ENCODE measurements around the gene ZIC4.

ZIC4 gene

DNA sequence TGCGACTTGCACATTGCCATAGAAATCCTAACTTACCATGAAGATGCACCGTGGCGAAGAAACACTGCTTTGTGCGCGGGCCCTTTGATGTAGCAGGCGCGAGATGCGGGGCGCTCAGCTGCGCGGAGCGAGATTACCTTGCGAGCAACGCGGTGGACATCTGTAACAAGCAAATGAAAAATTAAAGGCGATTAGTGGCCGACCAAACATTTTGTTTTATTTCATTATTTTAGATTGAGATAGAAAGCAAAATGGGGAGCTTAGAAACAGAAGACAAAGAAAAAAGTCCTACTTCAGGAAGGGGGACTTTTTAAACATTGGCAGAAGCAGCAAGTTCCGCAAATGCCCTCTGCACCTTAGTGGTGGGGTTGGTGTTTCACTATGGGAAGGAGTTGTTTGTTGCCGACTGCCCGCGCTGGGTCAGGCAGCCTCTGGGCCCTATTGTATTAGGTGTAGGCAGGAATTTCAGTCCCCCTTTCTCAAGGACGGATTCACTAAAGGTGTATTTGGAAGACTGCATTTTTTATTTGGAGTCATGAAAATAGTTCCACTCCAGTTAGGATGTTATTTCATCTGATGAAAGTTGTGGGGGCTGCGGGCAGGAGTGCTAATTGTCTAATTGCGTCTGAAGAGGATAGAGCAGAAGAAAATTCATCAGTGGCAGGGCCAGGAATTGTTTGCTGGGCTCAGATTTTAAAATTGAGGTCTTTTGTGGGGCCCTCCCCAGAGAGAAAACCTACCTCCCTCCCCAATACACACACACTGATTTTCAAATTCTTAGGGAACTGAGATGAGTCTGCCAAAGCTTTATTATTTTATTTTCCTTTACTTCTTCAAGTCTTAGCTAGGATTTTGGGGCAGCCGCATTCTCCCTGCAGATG lies 17.4 kb downstream of the ZIC4 start:
- DNase-seq (ENCODE audit: low read depth, low spot score) = no peak
- TF ChIP-seq POLR2AphosphoS5 (IDR thresholded peaks at IDR 0.05; ENCODE audit: borderline replicate concordance, low read depth, low read length) = no peak
- no peak for TF ChIP-seq FOXP2 (optimal IDR thresholded peaks at IDR 0.05; ENCODE audit: control extremely low read depth, extremely low read length, insufficient read depth)
- TF ChIP-seq EZH2 (IDR thresholded peaks at IDR 0.05) = no peak
- H3K36me3 ChIP-seq (ENCODE audit: insufficient read depth, low read length) = no peaks in the 10 kb centered on the region
- no peak overlapping the region for H3K27ac ChIP-seq
- H3K9ac ChIP-seq (ENCODE audit: insufficient read length) = no peak overlapping the region
- no peak overlapping the region for H3K4me3 ChIP-seq
- no peaks in the 10 kb centered on the region for H3K9me3 ChIP-seq (ENCODE audit: low read depth, low read length)

DNA sequence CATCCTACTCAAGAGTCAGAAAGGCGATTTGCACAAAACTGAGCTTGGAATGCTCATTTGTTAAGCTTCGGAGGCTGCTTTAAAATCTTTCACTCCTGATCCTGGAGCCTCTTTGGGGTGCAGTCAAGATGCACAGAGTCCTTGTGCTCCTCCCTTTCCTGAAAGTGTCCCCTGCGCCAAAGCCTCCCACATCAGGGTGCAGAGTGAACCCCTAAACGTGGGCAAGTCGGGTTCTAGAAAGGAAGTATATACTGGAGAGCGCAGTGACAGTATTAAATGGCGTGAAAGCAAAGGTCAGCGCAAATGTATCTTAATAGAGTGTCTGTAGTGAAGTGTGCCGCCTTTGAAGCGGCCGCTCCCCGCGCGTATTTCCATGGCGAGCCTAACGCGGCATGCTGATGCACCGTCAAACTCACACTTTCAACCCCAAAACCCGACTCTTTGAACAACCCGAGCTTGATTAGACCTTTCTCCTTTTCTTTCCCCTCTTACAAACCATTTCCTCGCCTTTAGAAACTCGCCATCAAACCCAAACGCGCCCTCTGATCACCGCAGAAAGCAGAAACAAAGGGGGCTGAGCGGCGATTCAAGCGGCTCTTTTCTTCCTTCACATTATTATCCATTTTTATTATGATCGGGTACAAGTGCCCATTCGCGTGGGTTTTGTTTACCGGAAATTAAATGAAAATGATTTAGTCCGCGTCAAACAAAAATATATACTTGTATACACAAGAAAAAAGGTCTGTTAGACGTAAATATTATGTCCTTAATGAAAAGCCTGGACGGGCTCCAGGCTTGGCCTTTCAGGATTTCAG lies 18.3 kb downstream of the ZIC4 start:
- no peak for DNase-seq (ENCODE audit: low read depth, low spot score)
- Histone ChIP-seq H3K27ac (no peak overlapping the region), H3K9ac (ENCODE audit: insufficient read length) (no peak overlapping the region), H3K9me3 (ENCODE audit: low read depth, low read length) (no peaks in the 10 kb centered on the region), H3K4me3 (no peak overlapping the region), H3K36me3 (ENCODE audit: insufficient read depth, low read length) (no peaks in the 10 kb centered on the region)
- TF ChIP-seq FOXP2 (optimal IDR thresholded peaks at IDR 0.05; ENCODE audit: control extremely low read depth, extremely low read length, insufficient read depth) = no peak
- no peak for TF ChIP-seq POLR2AphosphoS5 (IDR thresholded peaks at IDR 0.05; ENCODE audit: borderline replicate concordance, low read depth, low read length)
- TF ChIP-seq EZH2 (IDR thresholded peaks at IDR 0.05) = no peak

DNA sequence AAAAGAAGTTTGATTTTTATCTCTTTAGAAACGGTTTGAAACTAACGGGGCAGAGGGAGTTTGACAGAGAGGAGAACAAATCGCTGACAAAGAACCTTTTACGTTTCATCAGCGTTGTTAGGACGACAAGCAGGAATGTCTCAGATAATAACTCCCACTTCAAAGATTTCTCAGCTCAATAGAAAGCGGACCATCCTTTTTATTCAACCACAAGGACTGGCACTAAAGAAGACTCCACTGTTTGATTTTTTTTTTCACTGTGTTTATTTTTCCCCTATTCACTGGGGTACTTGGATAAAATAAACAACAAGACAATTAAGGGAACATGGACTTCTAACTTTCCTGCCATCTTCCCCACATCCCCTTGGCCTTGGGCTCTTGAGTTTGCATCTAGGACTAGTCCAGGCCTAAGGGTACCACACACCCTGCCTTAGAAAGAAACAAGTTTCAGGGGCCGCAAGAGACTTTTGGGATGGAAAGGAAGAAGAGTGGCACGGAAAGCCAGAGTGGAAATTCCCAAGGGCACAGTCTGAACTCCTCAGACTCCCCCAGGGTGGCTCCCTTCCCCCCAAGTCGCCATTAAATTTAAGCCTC lies 19.0 kb downstream of the ZIC4 start:
- no peak overlapping the region for H3K27ac ChIP-seq
- no peaks in the 10 kb centered on the region for H3K36me3 ChIP-seq (ENCODE audit: insufficient read depth, low read length)
- no peak overlapping the region for H3K9ac ChIP-seq (ENCODE audit: insufficient read length)
- peak overlapping the region; percentile 16; the same call in 1 of the 2 replicates for H3K4me3 ChIP-seq
- H3K9me3 ChIP-seq (ENCODE audit: low read depth, low read length) = no peaks in the 10 kb centered on the region
- TF ChIP-seq FOXP2 (optimal IDR thresholded peaks at IDR 0.05; ENCODE audit: control extremely low read depth, extremely low read length, insufficient read depth) (no peak), EZH2 (IDR thresholded peaks at IDR 0.05) (no peak), POLR2AphosphoS5 (IDR thresholded peaks at IDR 0.05; ENCODE audit: borderline replicate concordance, low read depth, low read length) (no peak)
- no peak for DNase-seq (ENCODE audit: low read depth, low spot score)

DNA sequence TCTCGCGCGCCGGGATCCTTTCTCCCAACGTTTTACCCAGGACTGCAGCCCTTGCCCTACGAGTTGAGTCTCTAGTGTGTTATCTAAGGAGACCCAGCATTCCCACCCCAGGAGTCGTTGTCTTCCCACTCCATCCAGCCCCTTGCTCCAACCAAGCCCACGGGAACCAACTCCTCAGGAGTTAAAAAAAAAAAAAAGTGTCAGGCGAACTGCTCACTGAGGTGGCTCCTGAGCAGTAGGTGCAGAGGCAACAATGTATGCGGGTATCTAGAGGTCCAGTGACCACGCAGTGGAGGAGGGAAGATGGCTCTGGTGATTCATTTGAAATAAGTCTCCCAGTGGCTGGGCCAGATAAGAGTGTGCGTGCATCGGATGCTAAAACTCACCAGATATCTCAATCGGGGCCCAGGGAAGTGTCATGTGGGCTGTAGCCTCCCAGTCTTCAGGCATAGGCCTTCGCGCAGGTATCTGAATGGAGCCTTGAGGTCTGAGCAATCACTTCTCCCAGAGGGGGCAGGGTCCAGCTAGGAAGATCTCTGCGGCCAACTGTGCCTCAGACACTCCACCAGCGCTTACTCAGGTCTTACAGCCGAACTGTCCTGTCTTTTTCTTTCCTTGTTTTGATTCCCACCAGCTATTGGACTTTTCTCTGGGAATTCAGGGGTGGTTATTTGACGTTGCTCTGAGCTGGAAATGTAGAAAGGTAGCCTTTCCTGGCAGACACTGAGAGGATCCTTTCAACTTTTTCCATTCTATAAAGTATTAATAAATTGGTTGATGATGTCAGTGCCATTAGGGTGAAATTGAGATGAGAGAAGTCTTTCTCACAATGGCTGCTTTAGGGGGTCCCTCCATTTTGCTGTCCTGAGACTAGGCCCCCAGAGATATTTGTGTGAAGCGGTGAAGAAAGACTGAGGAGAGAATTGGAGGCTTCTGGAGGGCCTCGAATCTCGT lies 21.0 kb downstream of the ZIC4 start:
- Histone ChIP-seq H3K27ac (no peak overlapping the region), H3K4me3 (no peak overlapping the region), H3K9me3 (ENCODE audit: low read depth, low read length) (no peaks in the 10 kb centered on the region), H3K36me3 (ENCODE audit: insufficient read depth, low read length) (no peaks in the 10 kb centered on the region), H3K9ac (ENCODE audit: insufficient read length) (no peak overlapping the region)
- no peak for DNase-seq (ENCODE audit: low read depth, low spot score)
- TF ChIP-seq POLR2AphosphoS5 (IDR thresholded peaks at IDR 0.05; ENCODE audit: borderline replicate concordance, low read depth, low read length) = no peak
- no peak for TF ChIP-seq FOXP2 (optimal IDR thresholded peaks at IDR 0.05; ENCODE audit: control extremely low read depth, extremely low read length, insufficient read depth)
- no peak for TF ChIP-seq EZH2 (IDR thresholded peaks at IDR 0.05)

DNA sequence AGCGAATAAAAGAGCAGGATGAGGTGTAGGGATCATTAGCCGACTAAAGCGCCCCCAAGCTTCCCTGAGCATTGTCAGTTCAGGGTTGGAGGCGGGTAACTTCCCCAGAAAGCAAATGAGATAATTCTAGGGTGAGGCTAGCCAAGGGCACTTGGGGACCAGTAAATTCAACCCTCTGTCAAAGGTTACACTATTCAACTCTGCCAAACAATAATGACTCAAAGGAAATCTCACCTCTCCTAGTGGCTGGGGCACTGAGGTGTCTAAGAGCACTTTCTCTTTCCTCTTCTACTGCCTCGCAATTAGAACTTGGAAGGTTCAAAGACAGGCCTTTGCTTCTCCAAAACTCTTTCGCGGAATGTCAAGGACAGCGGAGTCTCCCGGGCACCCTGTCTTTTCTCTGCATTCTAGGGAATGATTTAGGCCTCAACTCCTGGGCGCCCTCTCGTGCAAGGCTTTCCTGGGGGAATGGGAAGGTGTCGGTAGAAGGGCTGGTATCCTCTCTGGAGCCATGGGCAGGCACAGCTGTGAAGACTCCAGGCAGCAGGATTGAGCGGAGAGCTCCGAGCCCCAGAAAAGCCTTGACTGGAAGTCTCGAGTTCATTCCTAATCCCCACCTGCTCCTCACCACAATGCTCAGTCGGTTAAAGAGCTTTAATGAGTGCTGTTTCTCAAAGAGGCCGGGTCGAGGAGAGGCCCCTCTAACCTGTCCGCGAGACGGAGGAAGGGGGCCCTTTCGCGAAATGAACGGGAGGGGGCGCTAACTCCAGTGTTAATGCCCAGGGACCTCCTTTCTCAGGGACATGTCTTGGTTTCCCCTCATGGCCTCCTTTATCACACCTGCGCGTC lies 21.9 kb downstream of the ZIC4 start:
- no peak for DNase-seq (ENCODE audit: low read depth, low spot score)
- Histone ChIP-seq H3K4me3 (no peak overlapping the region), H3K9me3 (ENCODE audit: low read depth, low read length) (no peaks in the 10 kb centered on the region), H3K36me3 (ENCODE audit: insufficient read depth, low read length) (no peaks in the 10 kb centered on the region), H3K27ac (no peak overlapping the region), H3K9ac (ENCODE audit: insufficient read length) (no peak overlapping the region)
- TF ChIP-seq POLR2AphosphoS5 (IDR thresholded peaks at IDR 0.05; ENCODE audit: borderline replicate concordance, low read depth, low read length) (no peak), FOXP2 (optimal IDR thresholded peaks at IDR 0.05; ENCODE audit: control extremely low read depth, extremely low read length, insufficient read depth) (no peak), EZH2 (IDR thresholded peaks at IDR 0.05) (no peak)

DNA sequence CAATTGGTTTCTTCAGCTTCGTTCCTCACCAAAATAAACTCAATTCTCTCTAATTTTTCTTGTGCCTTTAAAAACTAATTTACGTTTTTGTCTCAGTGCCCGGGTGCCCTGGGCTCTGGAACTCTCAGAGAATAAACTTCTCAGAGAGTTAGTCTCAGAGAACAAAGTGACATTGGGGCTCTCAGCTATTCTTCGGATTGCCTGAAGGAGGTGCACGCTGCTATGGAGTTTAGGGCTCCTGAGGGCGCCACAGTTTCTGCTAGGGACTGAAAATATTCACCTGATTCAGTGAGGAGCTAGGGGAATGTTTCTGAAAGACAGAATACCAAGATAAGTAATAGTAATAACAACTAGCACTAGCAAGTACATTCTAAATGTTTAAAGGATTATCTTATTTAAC lies 22.7 kb downstream of the ZIC4 start:
- DNase-seq (ENCODE audit: low read depth, low spot score) = no peak
- TF ChIP-seq FOXP2 (optimal IDR thresholded peaks at IDR 0.05; ENCODE audit: control extremely low read depth, extremely low read length, insufficient read depth) (no peak), EZH2 (IDR thresholded peaks at IDR 0.05) (no peak), POLR2AphosphoS5 (IDR thresholded peaks at IDR 0.05; ENCODE audit: borderline replicate concordance, low read depth, low read length) (no peak)

DNA sequence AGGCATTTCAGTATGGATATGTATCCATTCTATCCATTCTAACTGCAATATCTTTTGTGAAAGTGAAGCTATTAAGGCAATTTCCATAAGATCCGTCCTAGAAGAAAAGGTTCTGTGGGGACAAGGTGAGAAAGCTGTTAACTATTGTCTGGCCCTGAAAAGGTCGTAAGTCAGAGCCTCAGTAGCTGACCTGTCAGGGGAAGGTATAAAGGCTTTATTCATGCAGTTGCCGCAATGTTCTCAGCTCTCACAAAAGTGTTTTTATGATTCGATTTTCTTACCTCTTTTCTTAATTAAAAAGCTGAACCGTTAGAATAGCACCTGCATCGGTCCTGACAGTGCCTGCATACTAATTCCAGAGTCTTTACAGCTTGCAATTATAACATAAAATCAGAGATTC lies 24.7 kb downstream of the ZIC4 start:
- no peaks in the 10 kb centered on the region for H3K36me3 ChIP-seq (ENCODE audit: insufficient read depth, low read length)
- no peak for DNase-seq (ENCODE audit: low read depth, low spot score)
- no peak overlapping the region for H3K9ac ChIP-seq (ENCODE audit: insufficient read length)
- H3K9me3 ChIP-seq (ENCODE audit: low read depth, low read length) = no peaks in the 10 kb centered on the region
- no peak for TF ChIP-seq FOXP2 (optimal IDR thresholded peaks at IDR 0.05; ENCODE audit: control extremely low read depth, extremely low read length, insufficient read depth)
- no peak for TF ChIP-seq POLR2AphosphoS5 (IDR thresholded peaks at IDR 0.05; ENCODE audit: borderline replicate concordance, low read depth, low read length)
- TF ChIP-seq EZH2 (IDR thresholded peaks at IDR 0.05) = no peak
- no peak overlapping the region for H3K4me3 ChIP-seq
- H3K27ac ChIP-seq = no peak overlapping the region

More for the DNA sequence above, 22.7 kb downstream of the ZIC4 start:
- H3K4me3 ChIP-seq = no peak overlapping the region
- no peaks in the 10 kb centered on the region for H3K9me3 ChIP-seq (ENCODE audit: low read depth, low read length)
- H3K36me3 ChIP-seq (ENCODE audit: insufficient read depth, low read length) = no peaks in the 10 kb centered on the region
- no peak overlapping the region for H3K9ac ChIP-seq (ENCODE audit: insufficient read length)
- H3K27ac ChIP-seq = no peak overlapping the region

Data from SK-N-MC (cell line).